OCI-LY1 (cell line): ENCODE data around the gene PACS2.

Source experiments
- H2AFZ ChIP-seq: fragments of 200-600 bp; sonication (generic), shearing (Covaris generic); 2 replicates; pipeline ENCODE4 v1.6.0; 2014; ENCODE audit warnings: antibody characterized with exemption, mild to moderate bottlenecking, low read length
- H3F3A ChIP-seq: fragments of 200-600 bp; sonication (generic), shearing (Covaris generic); 2 replicates; pipeline ENCODE4 v1.6.0; 2014; ENCODE audit warnings: mild to moderate bottlenecking, antibody characterized with exemption, low read length, moderate library complexity; ENCODE audit not compliant: insufficient read depth
- H3K27ac ChIP-seq: fragments of 200-600 bp; sonication (generic); 2 replicates; pipeline ENCODE4 v1.5.1; 2014; ENCODE audit warnings: low read length, mixed run types, mild to moderate bottlenecking, low read depth; ENCODE audit not compliant: poor library complexity, severe bottlenecking
- H3K27me3 ChIP-seq: fragments of 200-600 bp; sonication (generic); 2 replicates; pipeline ENCODE4 v1.6.0; 2014; ENCODE audit warnings: antibody characterized with exemption, mild to moderate bottlenecking, low read length, moderate library complexity; ENCODE audit not compliant: insufficient read depth
- H3K36me3 ChIP-seq: fragments of 200-600 bp; sonication (generic); 2 replicates; pipeline ENCODE4 v1.6.1; 2014; ENCODE audit warnings: mild to moderate bottlenecking, antibody characterized with exemption, low read length, moderate library complexity, mixed read lengths; ENCODE audit not compliant: insufficient read depth
- H3K4me1 ChIP-seq: fragments of 200-600 bp; sonication (generic); 2 replicates; pipeline ENCODE4 v1.5.1; 2014; ENCODE audit warnings: mild to moderate bottlenecking, low read length, moderate library complexity; ENCODE audit not compliant: insufficient read depth, severe bottlenecking
- H3K4me2 ChIP-seq: fragments of 200-600 bp; sonication (generic), shearing (Covaris generic); 2 replicates; pipeline ENCODE4 v1.6.1; 2014; ENCODE audit warnings: low read length
- H3K4me3 ChIP-seq: fragments of 200-600 bp; sonication (generic); 2 replicates; pipeline ENCODE4 v1.5.1; 2014; ENCODE audit warnings: low read length, low read depth, mild to moderate bottlenecking, mixed read lengths; ENCODE audit not compliant: poor library complexity, severe bottlenecking
- H3K79me2 ChIP-seq: fragments of 200-600 bp; shearing (Covaris generic); 2 replicates; pipeline ENCODE4 v1.6.1; 2016; ENCODE audit warnings: mixed run types, low read length, mixed read lengths; ENCODE audit not compliant: insufficient read depth
- H3K9ac ChIP-seq: fragments of 200-600 bp; sonication (generic), shearing (Covaris generic); 2 replicates; pipeline ENCODE4 v1.6.1; 2014; ENCODE audit warnings: mild to moderate bottlenecking, low read length, mixed read lengths
- H3K9me2 ChIP-seq: fragments of 200-600 bp; sonication (generic), shearing (Covaris generic); 2 replicates; pipeline ENCODE4 v1.6.1; 2014; ENCODE audit warnings: low read depth, mild to moderate bottlenecking, low read length, mixed read lengths
- H3K9me3 ChIP-seq: fragments of 200-600 bp; shearing (Covaris generic); 2 replicates; pipeline ENCODE4 v1.6.1; 2014; ENCODE audit warnings: low read length, mixed read lengths
- H4K20me1 ChIP-seq: fragments of 200-600 bp; sonication (generic), shearing (Covaris generic); 2 replicates; pipeline ENCODE4 v1.6.0; 2016; ENCODE audit warnings: mild to moderate bottlenecking, low read length; ENCODE audit not compliant: insufficient read depth
- EZH2 ChIP-seq: fragments of 200-600 bp; sonication (generic), shearing (Covaris generic); IDR thresholded peaks from 2 replicates; pipeline ENCODE4 v1.8.0; 2017; ENCODE audit warnings: borderline replicate concordance, mixed run types, mild to moderate bottlenecking, antibody characterized with exemption, low read length, moderate library complexity, mixed read lengths
- TF ChIP-seq, protein P1 (sequence below): fragments of 200-600 bp; sonication (generic), shearing (Covaris generic); IDR thresholded peaks from 2 replicates; pipeline ENCODE4 v1.5.1; 2017; ENCODE audit warnings: mild to moderate bottlenecking, antibody characterized with exemption, low read length, moderate library complexity, mixed read lengths

Gene PACS2

DNA sequence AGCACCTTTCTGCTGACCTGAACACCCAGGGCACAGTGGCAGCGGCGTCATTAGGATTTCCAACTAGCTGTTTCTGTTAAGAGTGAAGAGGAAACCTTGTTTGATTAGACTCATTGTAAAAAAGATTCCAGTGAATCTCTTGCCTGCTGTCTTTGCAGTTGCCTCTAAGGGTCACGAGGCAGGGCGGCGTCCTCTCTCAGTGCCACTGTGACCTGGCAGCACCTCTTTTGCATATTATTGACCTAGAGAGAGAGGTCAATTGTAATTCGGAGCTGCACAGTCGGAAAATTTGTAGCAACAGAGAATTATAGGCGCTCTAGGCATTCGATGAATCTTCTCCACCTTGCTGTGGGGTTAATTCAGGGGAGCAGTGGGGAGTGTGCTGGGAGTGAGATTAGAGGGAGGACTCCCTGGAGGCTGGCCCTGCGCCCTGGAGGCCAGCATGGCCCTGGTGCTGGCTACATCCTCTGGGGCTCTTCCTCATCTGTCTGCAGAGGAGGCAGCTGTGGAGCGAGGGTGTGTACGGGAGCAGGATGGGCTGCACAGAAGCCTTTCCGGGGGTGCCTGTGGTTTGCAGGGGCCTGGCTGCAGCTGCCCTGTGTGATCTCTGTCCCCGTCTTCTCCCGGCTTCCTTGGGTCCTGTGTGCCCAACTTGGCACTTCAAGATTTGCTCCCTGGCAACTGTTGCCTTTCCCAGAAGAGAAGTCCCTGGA, 14.3 kb downstream of the PACS2 start:
- Histone ChIP-seq H3K9ac (no peak overlapping the region), H2AFZ (no peak overlapping the region), H3K9me3 (no peaks in the 10 kb centered on the region), H3K4me2 (no peak overlapping the region), H3K4me1 (no peaks in the 10 kb centered on the region), H3F3A (no peaks in the 10 kb centered on the region), H3K27me3 (no peaks in the 10 kb centered on the region), H3K27ac (no peak overlapping the region), H3K9me2 (no peaks in the 10 kb centered on the region), H3K36me3 (no peaks in the 10 kb centered on the region), H3K79me2 (no peaks in the 10 kb centered on the region), H4K20me1 (no peaks in the 10 kb centered on the region), H3K4me3 (no peak overlapping the region)
- TF ChIP-seq, protein P1, sequence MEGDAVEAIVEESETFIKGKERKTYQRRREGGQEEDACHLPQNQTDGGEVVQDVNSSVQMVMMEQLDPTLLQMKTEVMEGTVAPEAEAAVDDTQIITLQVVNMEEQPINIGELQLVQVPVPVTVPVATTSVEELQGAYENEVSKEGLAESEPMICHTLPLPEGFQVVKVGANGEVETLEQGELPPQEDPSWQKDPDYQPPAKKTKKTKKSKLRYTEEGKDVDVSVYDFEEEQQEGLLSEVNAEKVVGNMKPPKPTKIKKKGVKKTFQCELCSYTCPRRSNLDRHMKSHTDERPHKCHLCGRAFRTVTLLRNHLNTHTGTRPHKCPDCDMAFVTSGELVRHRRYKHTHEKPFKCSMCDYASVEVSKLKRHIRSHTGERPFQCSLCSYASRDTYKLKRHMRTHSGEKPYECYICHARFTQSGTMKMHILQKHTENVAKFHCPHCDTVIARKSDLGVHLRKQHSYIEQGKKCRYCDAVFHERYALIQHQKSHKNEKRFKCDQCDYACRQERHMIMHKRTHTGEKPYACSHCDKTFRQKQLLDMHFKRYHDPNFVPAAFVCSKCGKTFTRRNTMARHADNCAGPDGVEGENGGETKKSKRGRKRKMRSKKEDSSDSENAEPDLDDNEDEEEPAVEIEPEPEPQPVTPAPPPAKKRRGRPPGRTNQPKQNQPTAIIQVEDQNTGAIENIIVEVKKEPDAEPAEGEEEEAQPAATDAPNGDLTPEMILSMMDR, result no peak
- no peak for TF ChIP-seq EZH2

DNA sequence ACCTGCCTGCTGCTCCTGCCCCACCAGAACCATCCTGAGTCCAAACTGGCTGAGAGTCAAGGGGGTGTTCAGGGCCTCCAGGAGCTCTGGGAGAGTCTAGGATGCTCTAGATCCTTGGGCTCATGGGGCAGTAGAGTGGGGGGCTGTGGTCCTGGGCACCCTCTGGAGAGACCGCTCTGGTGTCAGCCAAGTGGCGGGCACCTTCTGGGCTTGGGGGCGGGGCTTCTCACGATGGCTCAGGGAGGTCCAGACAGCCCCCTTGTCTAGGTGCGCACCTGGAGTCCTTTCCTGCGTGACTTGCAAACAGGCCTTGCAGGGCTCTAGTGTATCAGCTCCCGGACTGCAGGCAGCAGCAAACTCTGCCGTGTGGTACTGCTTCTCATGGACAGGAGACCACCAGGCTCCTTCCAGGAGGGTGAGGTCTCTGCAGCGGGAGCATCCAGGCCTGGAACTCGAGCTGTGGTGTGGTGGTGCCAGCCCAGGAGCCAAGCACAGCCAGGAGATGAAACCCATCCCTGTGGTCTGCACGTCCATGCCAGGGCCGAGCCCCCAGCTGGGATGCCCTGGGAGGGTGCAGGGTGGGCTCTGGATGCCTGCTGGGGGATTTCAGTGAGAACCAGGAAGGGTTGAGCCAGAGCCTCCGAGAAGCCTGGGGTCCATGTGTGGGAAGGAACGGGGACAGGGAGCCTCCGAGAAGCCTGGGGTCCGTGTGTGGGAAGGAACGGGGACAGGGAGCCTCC, 15.0 kb downstream of the PACS2 start:
- H3K27ac ChIP-seq, result no peak overlapping the region
- no peaks in the 10 kb centered on the region for H3F3A ChIP-seq
- no peak overlapping the region for H3K4me2 ChIP-seq
- no peaks in the 10 kb centered on the region for H4K20me1 ChIP-seq
- H3K9me3 ChIP-seq, result no peaks in the 10 kb centered on the region
- no peaks in the 10 kb centered on the region for H3K27me3 ChIP-seq
- H3K4me3 ChIP-seq, result no peak overlapping the region
- H3K79me2 ChIP-seq, result no peaks in the 10 kb centered on the region
- TF ChIP-seq, protein P1, result no peak
- TF ChIP-seq EZH2, result no peak
- no peaks in the 10 kb centered on the region for H3K36me3 ChIP-seq
- H3K9me2 ChIP-seq, result no peaks in the 10 kb centered on the region
- no peak overlapping the region for H2AFZ ChIP-seq
- H3K4me1 ChIP-seq, result no peaks in the 10 kb centered on the region
- H3K9ac ChIP-seq, result no peak overlapping the region

DNA sequence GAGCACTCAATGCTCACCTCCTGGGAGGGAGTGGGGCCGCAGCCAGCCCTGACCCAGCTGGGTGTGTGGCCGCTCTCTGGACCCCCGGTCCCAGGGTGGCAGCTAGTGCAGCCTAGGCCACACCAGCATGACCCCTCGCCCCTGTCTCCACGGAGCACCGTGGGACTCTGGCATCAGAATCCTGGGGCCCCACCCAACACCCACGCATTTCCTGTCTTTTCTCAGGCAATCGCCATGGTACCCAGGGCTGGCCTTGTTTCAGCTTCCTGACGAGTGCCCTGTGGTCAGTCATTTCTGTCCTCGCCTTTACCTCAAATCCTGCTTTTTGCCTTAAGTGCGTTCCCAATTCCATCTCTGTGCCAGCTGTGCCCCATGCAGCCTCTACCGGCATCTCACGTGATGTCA, 15.9 kb downstream of the PACS2 start:
- H3K4me1 ChIP-seq, result no peaks in the 10 kb centered on the region
- no peaks in the 10 kb centered on the region for H4K20me1 ChIP-seq

More for the DNA sequence above, 15.9 kb downstream of the PACS2 start:
- H3K4me3 ChIP-seq, result no peak overlapping the region
- no peak overlapping the region for H2AFZ ChIP-seq
- no peaks in the 10 kb centered on the region for H3F3A ChIP-seq
- H3K4me2 ChIP-seq, result no peak overlapping the region
- H3K9ac ChIP-seq, result no peak overlapping the region
- H3K27ac ChIP-seq, result no peak overlapping the region
- TF ChIP-seq, protein P1, result no peak
- TF ChIP-seq EZH2, result no peak
- no peaks in the 10 kb centered on the region for H3K9me2 ChIP-seq
- no peaks in the 10 kb centered on the region for H3K79me2 ChIP-seq
- H3K9me3 ChIP-seq, result no peaks in the 10 kb centered on the region
- H3K27me3 ChIP-seq, result no peaks in the 10 kb centered on the region
- no peaks in the 10 kb centered on the region for H3K36me3 ChIP-seq
